Prostate gland (tissue), 2 donors: ENCODE data around the gene PLEKHM1.

Source experiments
- CTCF ChIP-seq, 4 experiments: fragments of 200-600 bp in 2 of 4; fragments of 450-650 bp in 2 of 4; sonication (generic) in 2 of 4; IDR thresholded peaks; 1 replicate in 3 of 4; 2 replicates in 1 of 4; pipeline ENCODE4 v1.5.1; 2016 to 2019; ENCODE audit warnings: antibody characterized with exemption in 4 of 4, mild to moderate bottlenecking in 2 of 4, moderate library complexity in 2 of 4
- POLR2A ChIP-seq: fragments of 450-650 bp; IDR thresholded peaks from one replicate; pipeline ENCODE4 v1.6.1; 2016; ENCODE audit warnings: antibody characterized with exemption, mild to moderate bottlenecking

- TF ChIP-seq CTCF (IDR thresholded peaks at IDR 0.05) (peak in 1 of 4 experiments; percentile 5), POLR2A (peak; percentile 96)
These were observed at the start of gene PLEKHM1 for GRCh38 chr17:45490615-45491433.
